ENCODE data around the gene ZYG11B. TPM values are rescaled to one million over a fixed set of nuclear protein-coding genes. Genes with fewer than 3 reads are reported as not detected.
"Not testable (repeated sequence)": the region's sequence is repeated elsewhere in the genome, so short reads cannot be mapped to it uniquely, and the experiment has no call there.

ZYG11B gene
- total and polyA plus RNA-seq, 2 of the 13 experiments (the other 11 are each of a cell fraction or from before 2014, with no cell fraction given), result 6.9 to 17.9 TPM

DNA sequence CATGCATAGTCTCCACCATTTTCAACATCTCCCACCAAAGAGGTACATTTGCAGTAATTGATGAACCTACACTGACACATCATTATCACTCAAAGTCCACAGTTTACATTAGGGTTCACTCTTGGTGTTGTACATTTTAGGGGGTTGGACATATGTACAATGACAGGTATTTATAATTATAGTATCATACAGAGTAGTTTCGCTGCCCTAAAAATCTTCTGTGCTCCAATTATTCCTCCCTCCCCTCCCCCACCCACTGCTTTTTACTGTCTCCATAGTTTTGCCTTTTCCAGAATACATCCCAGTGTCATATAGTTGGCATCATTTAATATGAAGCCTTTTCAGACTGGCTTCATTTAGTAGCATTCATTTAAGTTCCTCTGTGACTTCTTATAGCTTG is 41.7 kb upstream of the ZYG11B start:
- peaks cover 12 to 39% of the 10 kb centered on the region in 2 experiments for H3K36me3 ChIP-seq (replicated peaks in 1 of 2; ENCODE audit: control insufficient read depth in 1 of 2, insufficient read depth in 2 of 2, low read length in 2 of 2)
- ATAC-seq (no peak), FAIRE-seq (no peak), DNase-seq (ENCODE audit: low spot score) (no peak)
- no peak overlapping the region for H3K4me3 ChIP-seq (replicated peaks in 1 of 3; ENCODE audit: insufficient read depth in 1 of 3, low read depth in 2 of 3, low read length in 3 of 3)
- in situ Hi-C loops (cut with HindIII; ENCODE audit: extremely low pct_ligation_motif_present, low pct_unique_long_range_greater_than_20kb) (no loop called here), intact Hi-C loops (cut with micrococcal nuclease; ENCODE audit: unreplicated experiment) (loop anchor here (10.0 kb wide), 1 partner anchor 280 kb away; the partner anchor contains the start of genes ORC1 and PRPF38A)
- WGBS (ENCODE audit: low lambda C conversion rate), result 100% methylated on average over 1 of the region's 1 CpG
- TF ChIP-seq POLR2AphosphoS5 (IDR thresholded peaks at IDR 0.05; ENCODE audit: low read depth, low read length) (peak; percentile 16; the same call in 1 of the 2 replicates), HNRNPK (IDR thresholded peaks at IDR 0.05; ENCODE audit: low read depth, low read length, poor library complexity, severe bottlenecking) (peak; percentile 65), ZNF44 (CRISPR knock-in tag; IDR thresholded peaks at IDR 0.05) (no peak), PAWR (CRISPR knock-in tag; IDR thresholded peaks at IDR 0.05; ENCODE audit: borderline replicate concordance) (no peak), SETDB1 (CRISPR knock-in tag; IDR thresholded peaks at IDR 0.05; ENCODE audit: borderline replicate concordance) (no peak)
- no peak overlapping the region for H3K9ac ChIP-seq (ENCODE audit: insufficient read depth, low read depth, low read length)
- H3K27ac ChIP-seq (ENCODE audit: extremely low read length, insufficient read depth, low read length), result no peak overlapping the region
- H4K20me1 ChIP-seq (ENCODE audit: insufficient read depth, low read length), result no peaks in the 10 kb centered on the region
- H2AFZ ChIP-seq (ENCODE audit: low read length), result no peak overlapping the region
- H3K27me3 ChIP-seq (ENCODE audit: control insufficient read depth in 1 of 2, insufficient read depth in 2 of 2, low read length in 2 of 2), result no peaks in the 10 kb centered on the region
- no TSS peak for BruUV-seq (replicated peaks)
- peaks cover 3% of the 10 kb centered on the region; the same call in 1 of the 2 replicates for H3K4me1 ChIP-seq (ENCODE audit: insufficient read depth, low read length)
- no peaks in the 10 kb centered on the region for H3K9me3 ChIP-seq (ENCODE audit: low read length)
- no peak overlapping the region for H3K4me2 ChIP-seq (ENCODE audit: low read depth, low read length)
- ChIA-PET POLR2A (interaction anchor here (1.2 kb wide), 1 partner anchor 131 kb away, joined by 4 read pairs; the partner anchor contains the start of gene TUT4), CTCF (ENCODE audit: low intra/inter-chr PET ratio, low total read pairs) (no interaction called here)
- H3K79me2 ChIP-seq (ENCODE audit: insufficient read depth, low read length), result no peaks in the 10 kb centered on the region

DNA sequence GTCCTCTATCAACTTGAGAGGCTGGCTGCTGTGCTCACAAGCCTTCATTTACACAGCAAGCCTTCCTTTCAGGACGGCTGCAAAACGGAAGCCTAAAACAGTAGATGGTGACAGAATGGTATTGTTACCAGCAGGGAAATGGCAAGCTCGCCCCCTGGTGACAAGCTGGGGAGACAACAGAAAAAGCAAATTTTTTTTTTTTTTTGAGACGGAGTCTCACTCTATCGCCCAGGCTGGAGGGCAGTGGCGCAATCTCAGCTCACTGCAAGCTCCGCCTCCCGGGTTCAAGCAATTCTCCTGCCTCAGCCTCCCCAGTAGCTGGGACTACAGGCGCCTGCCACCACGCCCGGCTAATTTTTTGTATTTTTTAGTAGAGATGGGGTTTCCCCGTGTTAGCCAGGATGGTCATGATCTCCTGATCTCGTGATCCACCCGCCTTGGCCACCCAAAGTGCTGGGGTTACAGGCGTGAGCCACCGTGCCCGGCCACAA is 39.9 kb upstream of the ZYG11B start:
- H3K9me3 ChIP-seq (ENCODE audit: low read length); H2AFZ ChIP-seq (ENCODE audit: low read length); BruUV-seq (replicated peaks); H3K79me2 ChIP-seq (ENCODE audit: insufficient read depth, low read length); CTCF ChIA-PET (ENCODE audit: low intra/inter-chr PET ratio, low total read pairs); H3K27me3 ChIP-seq (ENCODE audit: control insufficient read depth in 1 of 2, insufficient read depth in 2 of 2, low read length in 2 of 2); H4K20me1 ChIP-seq (ENCODE audit: insufficient read depth, low read length); H3K9ac ChIP-seq (ENCODE audit: insufficient read depth, low read depth, low read length); H3K4me2 ChIP-seq (ENCODE audit: low read depth, low read length); H3K27ac ChIP-seq (ENCODE audit: extremely low read length, insufficient read depth, low read length); H3K4me3 ChIP-seq (replicated peaks in 1 of 3; ENCODE audit: insufficient read depth in 1 of 3, low read depth in 2 of 3, low read length in 3 of 3); in situ Hi-C loops (cut with HindIII; ENCODE audit: extremely low pct_ligation_motif_present, low pct_unique_long_range_greater_than_20kb); H3K4me1 ChIP-seq (ENCODE audit: insufficient read depth, low read length); TF ChIP-seq FOXA1 (IDR thresholded peaks at IDR 0.05): not testable (repeated sequence)
- ATAC-seq, result peak; percentile 82
- peak; percentile 60 for DNase-seq (ENCODE audit: low spot score)
- peak; percentile 62 for FAIRE-seq
- intact Hi-C loops (cut with micrococcal nuclease; ENCODE audit: unreplicated experiment), result loop anchor here (2.0 to 10.0 kb wide), 2 partner anchors 134 to 282 kb away; partner anchors contain the start of genes ORC1, PRPF38A and TUT4
- peaks cover 15 to 51% of the 10 kb centered on the region in 2 experiments for H3K36me3 ChIP-seq (replicated peaks in 1 of 2; ENCODE audit: control insufficient read depth in 1 of 2, insufficient read depth in 2 of 2, low read length in 2 of 2)
- POLR2A ChIA-PET, result interaction anchor here (0.7 to 2.8 kb wide), 3 partner anchors 12 to 94 kb away, joined by 3 to 8 read pairs (median 3); partner anchors contain the start of gene COA7
- 69% methylated on average over 16 of the region's 17 CpGs for WGBS (ENCODE audit: low lambda C conversion rate)
- TF ChIP-seq ZNF501 (CRISPR knock-in tag; IDR thresholded peaks at IDR 0.05) (0 out of 2 replicates have a peak, but pooled peaks have one; percentile 34), RXRB (CRISPR knock-in tag; IDR thresholded peaks at IDR 0.05; ENCODE audit: borderline replicate concordance) (0 out of 2 replicates have a peak, but pooled peaks have one; percentile 31), XRCC5 (optimal IDR thresholded peaks at IDR 0.05; ENCODE audit: low read length) (peak; percentile 61), FOXA1 (CRISPR knock-in tag; IDR thresholded peaks at IDR 0.05) (0 out of 2 replicates have a peak, but pooled peaks have one; percentile 5), TEAD3 (CRISPR knock-in tag; optimal IDR thresholded peaks at IDR 0.05; ENCODE audit: borderline replicate concordance) (peak; percentile 15)
- TF ChIP-seq, protein P1, sequence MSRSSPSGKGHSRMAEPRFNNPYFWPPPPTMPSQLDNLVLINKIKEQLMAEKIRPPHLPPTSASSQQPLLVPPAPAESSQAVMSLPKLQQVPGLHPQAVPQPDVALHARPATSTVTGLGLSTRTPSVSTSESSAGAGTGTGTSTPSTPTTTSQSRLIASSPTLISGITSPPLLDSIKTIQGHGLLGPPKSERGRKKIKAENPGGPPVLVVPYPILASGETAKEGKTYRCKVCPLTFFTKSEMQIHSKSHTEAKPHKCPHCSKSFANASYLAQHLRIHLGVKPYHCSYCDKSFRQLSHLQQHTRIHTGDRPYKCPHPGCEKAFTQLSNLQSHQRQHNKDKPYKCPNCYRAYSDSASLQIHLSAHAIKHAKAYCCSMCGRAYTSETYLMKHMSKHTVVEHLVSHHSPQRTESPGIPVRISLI (CRISPR knock-in tag; IDR thresholded peaks at IDR 0.05; ENCODE audit: borderline replicate concordance), result peak; percentile 99
- TF ChIP-seq, protein P2, sequence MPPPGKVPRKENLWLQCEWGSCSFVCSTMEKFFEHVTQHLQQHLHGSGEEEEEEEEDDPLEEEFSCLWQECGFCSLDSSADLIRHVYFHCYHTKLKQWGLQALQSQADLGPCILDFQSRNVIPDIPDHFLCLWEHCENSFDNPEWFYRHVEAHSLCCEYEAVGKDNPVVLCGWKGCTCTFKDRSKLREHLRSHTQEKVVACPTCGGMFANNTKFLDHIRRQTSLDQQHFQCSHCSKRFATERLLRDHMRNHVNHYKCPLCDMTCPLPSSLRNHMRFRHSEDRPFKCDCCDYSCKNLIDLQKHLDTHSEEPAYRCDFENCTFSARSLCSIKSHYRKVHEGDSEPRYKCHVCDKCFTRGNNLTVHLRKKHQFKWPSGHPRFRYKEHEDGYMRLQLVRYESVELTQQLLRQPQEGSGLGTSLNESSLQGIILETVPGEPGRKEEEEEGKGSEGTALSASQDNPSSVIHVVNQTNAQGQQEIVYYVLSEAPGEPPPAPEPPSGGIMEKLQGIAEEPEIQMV (CRISPR knock-in tag; IDR thresholded peaks at IDR 0.05; ENCODE audit: low read depth), result 0 out of 2 replicates have a peak, but pooled peaks have one; percentile 38
- TF ChIP-seq, protein P3, sequence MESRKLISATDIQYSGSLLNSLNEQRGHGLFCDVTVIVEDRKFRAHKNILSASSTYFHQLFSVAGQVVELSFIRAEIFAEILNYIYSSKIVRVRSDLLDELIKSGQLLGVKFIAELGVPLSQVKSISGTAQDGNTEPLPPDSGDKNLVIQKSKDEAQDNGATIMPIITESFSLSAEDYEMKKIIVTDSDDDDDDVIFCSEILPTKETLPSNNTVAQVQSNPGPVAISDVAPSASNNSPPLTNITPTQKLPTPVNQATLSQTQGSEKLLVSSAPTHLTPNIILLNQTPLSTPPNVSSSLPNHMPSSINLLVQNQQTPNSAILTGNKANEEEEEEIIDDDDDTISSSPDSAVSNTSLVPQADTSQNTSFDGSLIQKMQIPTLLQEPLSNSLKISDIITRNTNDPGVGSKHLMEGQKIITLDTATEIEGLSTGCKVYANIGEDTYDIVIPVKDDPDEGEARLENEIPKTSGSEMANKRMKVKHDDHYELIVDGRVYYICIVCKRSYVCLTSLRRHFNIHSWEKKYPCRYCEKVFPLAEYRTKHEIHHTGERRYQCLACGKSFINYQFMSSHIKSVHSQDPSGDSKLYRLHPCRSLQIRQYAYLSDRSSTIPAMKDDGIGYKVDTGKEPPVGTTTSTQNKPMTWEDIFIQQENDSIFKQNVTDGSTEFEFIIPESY (CRISPR knock-in tag; IDR thresholded peaks at IDR 0.05), result peak; percentile 27; the same call in 1 of the 2 replicates

Measured in HepG2 (cell line).